BJ (cell line): ENCODE results near the gene GTSE1. TPM values are rescaled to one million over a fixed set of nuclear protein-coding genes. Genes with fewer than 3 reads are reported as not detected.

Source experiments
- CTCF ChIA-PET: fragments of 350-600 bp; formaldehyde crosslinking; extraction: SDS; loops from one replicate; lab custom pipeline; 2021; ENCODE audit warnings: antibody characterized with exemption, inconsistent platforms; lab: Yijun Ruan, JAX
- POLR2A ChIA-PET: fragments of 300-600 bp; sonication (Branson Sonifier 250); formaldehyde crosslinking; extraction: SDS; loops from one replicate; lab custom pipeline; 2021; ENCODE audit warnings: antibody characterized with exemption; lab: Charles Lee
- DNase-seq: peaks from one replicate; pipeline ENCODE4 v3.0.0-alpha.2; 2011; ENCODE audit warnings: low read depth
- H3K27me3 ChIP-seq: 2 replicates; pipeline ENCODE4 v1.6.0; 2011; ENCODE audit warnings: low read length; ENCODE audit not compliant: control insufficient read depth, insufficient read depth
- H3K36me3 ChIP-seq: 2 replicates; pipeline ENCODE4 v1.5.1; 2011; ENCODE audit warnings: low read length; ENCODE audit not compliant: control insufficient read depth, insufficient read depth
- H3K4me3 ChIP-seq: 2 replicates; pipeline ENCODE4 v1.5.1; 2011; ENCODE audit warnings: low read depth, mild to moderate bottlenecking, control low read depth, low read length
- CTCF ChIP-seq: IDR thresholded peaks from 2 replicates; pipeline ENCODE4 v1.5.1; 2011; ENCODE audit warnings: low read depth, mild to moderate bottlenecking, control low read depth, inconsistent platforms, low read length, moderate library complexity; ENCODE audit not compliant: insufficient read depth
- polyA plus RNA-seq: library from polyadenylated mRNA; depleted of rRNA; stranded (reverse); fragments of >200 nt; gene quantifications from 2 replicates; pipeline ENCODE4 v1.2.3, GENCODE V29; 2011

The GTSE1 gene
- polyA plus RNA-seq, 1 experiment: 12.2 TPM

GRCh38 chr22:46373159-46373558, 76.5 kb downstream of the GTSE1 start:
- H3K4me3 ChIP-seq: no peak overlapping the region
- ChIA-PET CTCF (interaction anchor here (0.9 to 8.0 kb wide), 2 partner anchors 161 to 168 kb away, joined by 4 to 211 read pairs; partner anchors contain the start of gene CELSR1), POLR2A (no interaction called here)
- no peaks in the 10 kb centered on the region for H3K36me3 ChIP-seq
- no peaks in the 10 kb centered on the region for H3K27me3 ChIP-seq
- DNase-seq: no peak
- no peak for TF ChIP-seq CTCF

GRCh38 chr22:46373921-46374662, 77.4 kb downstream of the GTSE1 start:
- POLR2A ChIA-PET: no interaction called here
- no peak for TF ChIP-seq CTCF
- no peaks in the 10 kb centered on the region for H3K36me3 ChIP-seq
- CTCF ChIA-PET: no interaction called here
- no peaks in the 10 kb centered on the region for H3K27me3 ChIP-seq
- no peak overlapping the region for H3K4me3 ChIP-seq
- no peak for DNase-seq

- ChIA-PET CTCF (no interaction called here), POLR2A (no interaction called here)
- no peaks in the 10 kb centered on the region for H3K27me3 ChIP-seq
- DNase-seq: no peak
- no peaks in the 10 kb centered on the region for H3K36me3 ChIP-seq
- TF ChIP-seq CTCF: no peak
- H3K4me3 ChIP-seq: no peak overlapping the region
Measured at GRCh38 chr22:46374663-46375474, 78.2 kb downstream of the GTSE1 start.

GRCh38 chr22:46376111-46376510, 79.4 kb downstream of the GTSE1 start:
- CTCF ChIA-PET: interaction anchor here (0.7 to 3.9 kb wide), 3 partner anchors 8 to 194 kb away, joined by 3 to 24 read pairs (median 9); no protein-coding TSS in a partner anchor
- no peaks in the 10 kb centered on the region for H3K27me3 ChIP-seq

More at GRCh38 chr22:46376111-46376510, 79.4 kb downstream of the GTSE1 start:
- H3K36me3 ChIP-seq: no peaks in the 10 kb centered on the region
- H3K4me3 ChIP-seq: no peak overlapping the region
- no peak for TF ChIP-seq CTCF
- POLR2A ChIA-PET: no interaction called here
- no peak for DNase-seq
